GM18507 (cell line): ENCODE results near the gene HYAL1.
A peak's percentile ranks its signal among the peaks of the same experiment; 100 is the strongest.
"Not testable (repeated sequence)": the region's sequence is repeated elsewhere in the genome, so short reads cannot be mapped to it uniquely, and the experiment has no call there.

Source experiments
- DNase-seq: peaks from one replicate; pipeline ENCODE4 v3.0.0; 2011; ENCODE audit warnings: low read depth; ENCODE audit not compliant: insufficient read length; ENCODE audit errors: extremely low spot score
- FAIRE-seq: peaks from 2 replicates; lab custom pipeline; 2011; peaks lifted over from hg19 to GRCh38; lab: Jason Lieb, UNC

HYAL1 gene

DNA sequence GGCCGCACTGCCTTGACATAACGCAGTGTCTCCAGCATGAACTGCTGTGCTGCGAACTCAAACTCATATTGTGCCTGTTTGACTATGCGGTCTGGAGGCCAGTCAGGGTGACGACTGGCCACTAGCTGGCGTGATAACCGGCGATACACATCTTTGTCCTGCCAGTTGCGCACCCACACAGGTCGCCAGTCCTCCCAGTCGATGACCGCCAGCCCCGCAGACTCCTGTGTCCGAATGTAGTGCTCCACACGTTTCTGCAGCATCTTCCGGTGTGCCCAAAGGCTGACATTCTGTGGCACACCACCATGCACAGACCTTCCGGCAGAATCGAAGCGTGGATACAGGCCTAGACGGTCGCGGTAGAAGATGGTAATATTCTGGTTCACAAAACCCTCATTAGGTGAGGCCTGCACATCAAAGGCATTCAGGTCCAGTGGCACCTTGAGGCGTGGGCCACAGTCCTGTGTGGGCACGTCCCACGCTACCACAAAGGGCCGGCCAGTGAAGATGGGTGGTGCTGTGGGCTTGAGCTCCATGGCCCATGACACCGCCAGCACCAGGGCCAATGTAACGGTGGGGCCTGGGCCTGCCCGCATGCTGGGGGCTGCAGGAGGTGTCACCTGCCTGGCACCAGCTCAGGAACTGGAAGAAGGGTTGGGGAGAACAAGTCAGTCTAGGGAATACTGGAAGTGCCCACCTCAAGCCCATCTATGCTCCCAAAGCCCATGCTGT lies 16.7 kb upstream of the HYAL1 start:
- FAIRE-seq (no peak), DNase-seq (no peak)

DNA sequence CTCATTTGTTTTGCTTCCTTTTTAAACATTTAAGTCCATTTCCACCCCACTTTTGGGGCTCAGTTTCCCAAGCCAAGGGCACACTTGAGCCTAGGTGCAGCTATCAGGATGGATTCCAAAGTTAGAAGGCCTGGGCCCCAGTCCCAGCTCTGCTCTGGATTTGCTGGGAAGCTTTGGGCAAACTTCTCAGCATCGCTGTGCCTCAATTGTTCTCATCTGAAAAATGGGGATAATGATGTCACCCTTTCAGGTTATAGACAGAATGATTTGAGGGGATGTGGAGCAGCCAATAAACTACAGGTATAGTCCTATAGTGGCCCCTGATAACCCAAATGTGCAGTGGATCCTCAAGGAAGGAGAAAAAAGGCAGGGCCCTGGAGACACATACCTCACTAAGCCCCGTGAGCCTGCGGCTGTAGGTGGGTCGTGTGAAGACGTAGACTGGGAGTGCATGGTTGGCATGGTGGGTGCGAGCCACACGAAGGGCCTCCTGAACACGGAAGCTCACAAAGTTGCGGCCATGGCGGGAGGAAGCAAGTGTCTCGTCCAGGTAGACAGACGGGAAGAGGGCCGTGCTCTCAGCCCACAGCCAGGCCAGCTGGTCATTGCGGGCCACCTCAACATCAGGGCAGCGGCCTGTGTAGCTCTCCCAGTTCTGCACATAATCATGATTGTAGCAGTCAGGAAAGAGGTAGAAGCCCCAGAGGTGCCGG lies 16.0 kb upstream of the HYAL1 start:
- DNase-seq (no peak), FAIRE-seq (no peak)

DNA sequence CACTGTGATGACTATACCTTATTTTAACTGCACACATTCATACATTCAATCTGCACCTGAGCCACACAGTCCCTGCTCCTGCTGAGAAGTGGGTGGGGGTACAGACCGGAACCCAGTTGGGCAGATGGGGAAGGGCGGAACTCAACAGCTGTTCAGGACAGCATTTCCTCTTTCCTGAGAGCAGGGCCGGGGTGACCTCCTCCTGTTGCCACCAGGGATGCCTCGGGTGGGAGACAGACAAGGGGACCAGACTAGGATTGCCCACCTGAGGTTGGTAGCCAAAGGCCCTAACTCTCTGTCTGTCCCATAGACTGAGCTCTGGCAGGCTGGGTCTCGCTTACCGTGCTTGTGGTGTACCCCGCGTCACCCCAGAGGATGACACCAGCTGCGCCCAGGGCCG lies 15.2 kb upstream of the HYAL1 start:
- FAIRE-seq = no peak

DNA sequence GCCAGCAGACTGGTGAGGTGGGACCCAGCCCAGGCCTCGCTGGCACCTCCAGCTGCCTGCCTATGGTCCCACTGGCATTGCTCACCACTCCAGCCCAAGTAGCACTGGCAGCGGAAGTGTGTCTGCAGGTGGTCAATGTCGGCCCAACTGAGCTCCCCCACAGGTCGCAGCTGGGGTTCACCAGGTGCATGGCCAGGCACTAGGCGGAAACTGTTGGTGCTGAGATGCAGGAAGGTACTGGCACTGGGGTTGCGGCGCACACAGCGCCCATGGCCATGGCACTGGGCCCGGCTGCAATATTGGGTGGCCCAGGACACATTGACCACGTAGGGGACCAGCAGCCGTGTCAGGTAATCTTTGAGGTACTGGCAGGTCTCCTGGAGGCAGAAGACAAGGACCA lies 14.8 kb upstream of the HYAL1 start:
- DNase-seq (no peak), FAIRE-seq (no peak)

More for the DNA sequence above, 15.2 kb upstream of the HYAL1 start:
- no peak for DNase-seq

DNA sequence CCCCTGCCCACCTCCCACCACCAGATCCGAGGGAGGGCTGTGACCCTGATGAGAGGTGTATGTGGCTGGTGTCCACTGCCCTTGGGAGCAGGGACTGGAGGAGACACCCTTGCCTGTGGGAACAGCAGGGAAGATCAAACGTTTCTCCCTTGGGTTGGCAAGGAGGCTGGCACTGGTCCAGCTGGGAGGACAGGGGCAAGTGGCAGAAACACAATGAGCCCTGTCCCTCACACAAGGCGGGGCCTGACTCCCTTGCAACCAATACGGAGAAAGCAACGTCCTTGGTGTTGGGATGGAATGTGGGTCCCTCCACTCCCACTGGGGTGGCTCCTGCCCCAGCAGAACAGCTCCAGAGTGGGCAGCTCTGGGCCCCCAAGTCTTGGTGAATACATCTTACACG lies 13.9 kb upstream of the HYAL1 start:
- FAIRE-seq (no peak), DNase-seq (no peak)

DNA sequence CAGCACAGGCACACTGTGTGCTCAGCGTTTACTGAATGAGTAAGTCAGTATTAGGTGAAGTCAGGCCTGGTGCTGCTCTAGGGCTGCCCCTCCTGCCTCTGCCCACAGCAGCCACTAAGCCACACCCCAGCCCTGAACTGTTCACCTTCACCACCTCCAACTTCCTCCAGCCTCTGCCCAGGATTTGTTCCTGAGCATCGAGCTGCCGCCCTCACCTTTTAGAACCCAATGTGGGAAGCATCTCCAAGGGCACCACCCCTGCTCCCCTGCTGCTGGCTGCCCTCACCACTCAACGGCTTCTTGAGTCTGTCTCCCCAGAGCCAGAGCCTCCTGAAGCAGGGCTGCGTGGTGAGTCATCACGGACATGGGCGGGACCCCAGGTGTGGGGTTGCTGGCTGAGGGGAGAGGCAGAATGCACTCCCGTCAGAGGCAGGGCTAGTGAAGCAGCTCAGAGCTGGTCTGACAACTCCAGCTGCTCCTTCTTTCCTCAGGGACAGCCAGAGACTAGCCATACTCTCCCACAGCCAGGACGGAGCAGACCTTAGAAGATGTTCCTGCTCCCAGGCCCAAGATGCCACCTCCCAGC lies 13.4 kb upstream of the HYAL1 start:
- FAIRE-seq (no peak), DNase-seq (no peak)

DNA sequence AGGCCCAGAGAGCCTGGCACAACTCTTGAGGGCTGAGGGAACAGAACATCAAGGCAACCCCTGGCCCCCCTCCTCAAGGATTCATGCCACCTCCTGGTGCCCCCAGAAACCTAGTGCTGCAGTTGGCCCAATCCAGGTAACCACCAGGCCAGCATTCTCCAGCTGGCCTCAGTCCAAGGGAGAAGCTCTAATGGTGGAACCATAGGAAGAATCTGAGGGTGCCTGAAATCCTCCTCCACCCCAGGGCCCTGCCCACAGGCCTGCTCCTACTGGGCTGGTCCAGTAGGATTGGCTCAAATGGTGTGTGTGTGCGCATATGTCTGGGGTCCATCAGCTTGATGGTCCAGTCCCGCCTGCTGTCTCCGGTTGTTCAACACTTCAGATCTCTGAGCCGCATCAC lies 11.4 kb upstream of the HYAL1 start:
- no peak for FAIRE-seq

DNA sequence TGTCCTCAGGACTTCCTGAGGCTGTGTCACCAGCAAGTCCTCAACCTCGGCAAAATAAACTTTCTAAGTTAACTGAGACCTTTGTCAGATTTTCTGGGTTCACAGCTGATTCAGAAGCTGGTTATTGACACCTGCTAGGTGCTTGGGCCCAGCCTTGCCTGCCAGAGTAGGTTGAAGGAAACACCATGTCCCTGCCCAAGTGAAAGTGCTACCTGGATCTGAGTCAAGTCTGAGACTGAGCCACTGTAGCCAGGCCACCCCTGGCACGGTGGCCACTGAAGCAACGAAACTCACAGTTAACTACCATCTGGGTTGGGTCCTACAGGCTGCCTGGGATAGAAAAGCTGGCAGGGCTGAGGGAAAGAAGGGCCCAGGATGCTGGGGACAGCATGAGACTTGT lies 11.0 kb upstream of the HYAL1 start:
- no peak for FAIRE-seq
- DNase-seq = no peak

More for the DNA sequence above, 11.4 kb upstream of the HYAL1 start:
- DNase-seq = no peak

DNA sequence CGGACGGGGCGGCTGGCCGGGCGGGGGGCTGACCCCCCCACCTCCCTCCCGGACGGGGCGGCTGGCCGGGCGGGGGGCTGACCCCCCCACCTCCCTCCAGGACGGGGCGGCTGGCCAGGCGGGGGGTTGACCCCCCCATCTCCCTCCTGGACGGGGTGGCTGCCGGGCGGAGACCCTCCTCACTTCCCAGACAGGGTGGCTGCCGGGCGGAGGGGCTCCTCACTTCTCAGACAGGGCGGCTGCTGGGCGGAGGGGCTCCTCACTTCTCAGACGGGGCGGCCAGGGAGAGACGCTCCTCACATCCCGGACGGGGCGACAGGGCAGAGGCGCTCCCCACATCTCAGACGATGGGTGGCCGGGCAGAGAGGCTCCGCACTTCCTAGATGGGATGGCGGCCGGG lies 8.7 kb upstream of the HYAL1 start:
- not testable (repeated sequence) for DNase-seq, FAIRE-seq

DNA sequence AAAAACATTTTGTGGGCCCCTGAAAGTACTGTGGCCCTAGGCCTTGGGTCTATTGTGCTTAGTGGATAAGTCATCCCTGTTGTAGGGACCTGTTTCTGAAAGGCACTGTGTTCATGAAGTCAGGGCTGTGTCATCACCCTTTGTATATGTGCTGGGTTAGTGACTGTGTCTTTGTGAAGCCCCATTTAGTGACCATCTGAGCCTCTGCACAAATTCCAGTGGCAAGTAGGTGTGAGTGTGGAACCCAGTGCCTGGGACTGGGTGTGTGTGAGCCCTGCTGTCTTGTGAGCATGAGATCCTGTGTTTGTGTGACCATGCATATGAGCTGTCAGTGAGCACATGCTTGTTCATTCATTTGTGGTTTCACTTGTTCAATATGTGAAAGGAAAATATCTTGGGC lies 1.2 kb upstream of the HYAL1 start:
- FAIRE-seq (no peak), DNase-seq (no peak)

DNA sequence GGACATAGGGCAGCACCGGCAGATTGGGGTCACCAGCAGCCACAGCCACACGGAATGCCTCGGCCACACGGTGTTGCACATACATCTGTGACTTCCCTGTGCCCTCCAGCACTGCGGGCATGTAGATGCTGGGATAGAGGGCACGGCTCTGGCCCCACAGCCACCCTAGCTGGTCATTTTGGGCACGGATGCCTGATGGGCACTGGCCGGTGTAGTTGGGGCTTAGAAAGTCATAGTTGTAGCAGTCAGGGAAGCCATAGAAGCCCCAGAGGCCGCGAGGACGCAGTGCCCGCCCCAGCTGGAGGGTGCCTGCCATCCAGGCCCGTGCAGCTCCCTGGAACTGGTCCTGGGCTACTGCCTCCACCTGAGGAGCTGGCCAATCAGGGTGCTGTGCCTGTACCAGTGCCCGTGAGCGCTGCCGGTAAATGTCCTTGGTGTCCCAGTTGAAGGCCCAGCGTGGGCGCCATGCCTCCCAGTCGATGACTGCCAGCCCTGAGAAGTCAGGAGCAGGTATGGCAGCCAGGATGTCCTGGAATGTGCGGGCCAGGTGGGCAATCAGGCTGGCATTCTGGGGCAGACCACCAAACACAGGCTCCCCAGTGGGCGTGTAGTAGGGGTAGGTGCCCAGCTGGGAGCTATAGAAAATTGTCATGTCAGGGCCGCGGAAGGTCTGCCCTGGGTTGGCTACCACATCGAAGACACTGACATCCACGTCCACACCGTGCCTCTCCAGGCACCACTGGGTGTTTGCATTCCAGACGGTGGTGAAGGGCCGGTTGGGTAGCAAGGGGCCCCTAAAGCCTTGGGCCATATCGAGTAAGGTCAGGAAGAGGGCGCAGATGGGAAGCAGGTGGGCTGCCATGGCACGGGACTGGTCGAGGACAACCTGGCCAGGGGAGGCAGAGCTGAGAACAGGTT lies 1.0 kb downstream of the HYAL1 start:
- FAIRE-seq (no peak), DNase-seq (no peak)

DNA sequence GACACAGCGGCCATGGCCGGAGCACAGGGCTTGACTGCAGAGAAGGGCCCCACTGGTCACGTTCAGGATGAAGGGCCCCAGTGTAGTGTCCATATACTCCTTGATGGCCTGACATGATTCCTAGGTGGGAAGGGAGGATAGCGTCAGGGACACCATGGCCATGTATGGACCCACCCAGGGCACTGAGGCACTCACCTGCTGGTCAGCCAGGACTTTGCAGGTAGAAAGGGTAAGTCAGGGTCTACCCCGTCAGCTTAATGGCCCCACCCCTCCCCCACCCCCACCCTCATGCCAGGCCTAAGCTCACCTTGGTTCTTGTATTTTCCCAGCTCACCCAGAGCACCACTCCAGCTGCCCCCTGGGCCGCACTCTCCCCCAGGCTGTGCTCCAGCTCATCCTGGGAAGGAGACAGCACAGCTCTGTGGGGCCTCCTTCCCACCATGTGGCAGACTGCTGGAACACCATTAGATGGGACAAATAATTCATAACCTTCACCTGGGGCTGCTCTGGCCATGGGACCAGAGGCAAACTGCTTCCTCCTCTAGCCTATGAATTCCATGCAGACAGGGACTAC lies 2.6 kb downstream of the HYAL1 start:
- FAIRE-seq (no peak), DNase-seq (no peak)

DNA sequence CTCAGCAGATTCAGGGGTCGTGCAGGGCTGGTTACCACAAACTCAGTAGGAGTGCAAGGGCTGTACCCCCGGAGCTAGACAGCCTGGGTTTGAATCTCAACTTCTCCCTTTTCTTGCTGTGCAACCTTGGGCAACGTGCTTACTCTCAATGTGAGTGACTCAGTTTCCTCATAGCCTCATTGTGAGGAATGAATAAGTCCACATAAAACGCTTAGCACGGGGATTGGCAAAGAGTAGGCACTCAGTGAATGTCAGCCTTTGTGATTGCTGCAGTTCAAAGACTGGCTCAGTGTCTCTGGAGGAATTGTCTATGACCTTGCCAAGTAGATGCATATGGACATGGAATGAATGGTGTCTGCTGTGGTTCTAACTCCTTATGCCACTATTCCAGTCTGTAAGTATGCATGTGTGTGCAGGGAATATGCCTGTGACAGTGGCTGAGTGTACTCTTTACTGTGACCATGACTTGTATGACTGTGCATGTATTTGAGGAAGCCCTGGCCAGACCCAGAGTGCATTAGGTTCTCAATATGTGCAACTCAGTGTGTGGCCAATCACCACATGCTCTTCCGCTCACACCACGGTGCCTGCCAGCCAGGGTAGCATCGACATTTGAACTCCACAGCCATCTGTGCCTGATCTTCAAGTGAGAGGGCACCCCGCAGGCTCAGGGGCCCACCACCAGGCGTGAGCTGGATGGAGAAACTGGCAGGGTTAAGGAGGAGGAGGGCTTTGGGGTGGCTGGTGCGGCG lies 3.3 kb downstream of the HYAL1 start:
- DNase-seq (no peak), FAIRE-seq (no peak)

DNA sequence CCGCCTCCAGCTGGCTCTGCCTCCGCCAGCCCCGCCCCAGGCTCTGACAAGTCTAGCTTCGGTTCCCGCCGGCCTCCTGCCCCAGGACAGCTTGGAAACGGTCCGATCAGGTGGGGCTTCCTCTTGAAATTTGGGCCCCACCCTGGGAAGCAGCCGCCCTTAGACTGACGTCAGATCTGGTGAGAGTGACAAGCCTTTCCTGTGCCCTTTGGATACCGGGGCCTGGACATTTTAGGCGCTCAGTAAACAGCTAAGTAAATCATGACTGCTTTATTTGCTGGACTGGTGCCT lies 3.8 kb downstream of the HYAL1 start:
- no peak for FAIRE-seq
- DNase-seq = no peak

DNA sequence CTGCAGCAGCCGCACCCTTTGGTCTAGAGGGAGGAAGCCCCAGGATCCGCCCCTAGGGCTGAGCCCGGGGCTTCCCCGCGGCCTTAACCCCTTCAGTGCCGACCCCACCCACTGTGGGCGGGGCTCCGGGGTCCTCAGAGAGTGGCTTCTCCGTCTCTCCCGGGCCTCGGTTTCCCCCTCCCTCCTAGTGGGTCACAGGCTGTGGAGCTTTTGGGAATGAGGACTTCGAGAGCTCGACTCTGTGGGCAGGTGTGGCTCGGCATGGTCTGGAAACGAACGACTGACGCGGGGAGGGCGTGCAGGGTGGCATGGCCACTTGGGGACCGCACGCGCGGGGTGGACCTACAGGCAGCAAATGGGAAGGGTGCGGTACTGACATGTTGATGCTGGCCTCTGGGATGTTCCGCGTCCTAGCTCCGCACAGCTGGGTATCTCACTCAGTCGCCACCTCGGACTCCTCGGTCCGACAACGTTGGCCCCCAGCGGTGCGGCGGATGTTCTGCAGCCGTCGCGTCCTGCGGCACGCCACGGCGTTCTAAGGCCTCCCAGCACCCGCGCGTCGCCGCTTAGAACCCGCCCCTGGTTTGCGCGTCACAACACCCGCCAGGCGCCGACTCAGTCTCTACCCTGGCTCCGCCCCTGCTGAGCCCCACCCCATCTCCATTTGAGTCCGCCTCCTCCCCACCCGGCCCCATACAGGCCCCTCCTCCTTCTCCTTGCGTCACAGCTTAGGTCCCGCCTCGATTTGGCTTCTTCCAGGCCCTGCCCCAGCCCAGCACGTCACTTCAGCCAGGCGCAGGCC lies 4.3 kb downstream of the HYAL1 start, which contains the start of the genes HYAL3 and NAA80:
TSS of gene HYAL3 (minus strand) at position 570 of the 802 bp plus-strand sequence. CDS start 3,803 bp downstream, outside the sequence.
TSS of gene NAA80 (minus strand) at position 570 of the 802 bp plus-strand sequence. CDS start 1,942 bp downstream, outside the sequence.
- DNase-seq (peak; percentile 95), FAIRE-seq (peak; percentile 100)

DNA sequence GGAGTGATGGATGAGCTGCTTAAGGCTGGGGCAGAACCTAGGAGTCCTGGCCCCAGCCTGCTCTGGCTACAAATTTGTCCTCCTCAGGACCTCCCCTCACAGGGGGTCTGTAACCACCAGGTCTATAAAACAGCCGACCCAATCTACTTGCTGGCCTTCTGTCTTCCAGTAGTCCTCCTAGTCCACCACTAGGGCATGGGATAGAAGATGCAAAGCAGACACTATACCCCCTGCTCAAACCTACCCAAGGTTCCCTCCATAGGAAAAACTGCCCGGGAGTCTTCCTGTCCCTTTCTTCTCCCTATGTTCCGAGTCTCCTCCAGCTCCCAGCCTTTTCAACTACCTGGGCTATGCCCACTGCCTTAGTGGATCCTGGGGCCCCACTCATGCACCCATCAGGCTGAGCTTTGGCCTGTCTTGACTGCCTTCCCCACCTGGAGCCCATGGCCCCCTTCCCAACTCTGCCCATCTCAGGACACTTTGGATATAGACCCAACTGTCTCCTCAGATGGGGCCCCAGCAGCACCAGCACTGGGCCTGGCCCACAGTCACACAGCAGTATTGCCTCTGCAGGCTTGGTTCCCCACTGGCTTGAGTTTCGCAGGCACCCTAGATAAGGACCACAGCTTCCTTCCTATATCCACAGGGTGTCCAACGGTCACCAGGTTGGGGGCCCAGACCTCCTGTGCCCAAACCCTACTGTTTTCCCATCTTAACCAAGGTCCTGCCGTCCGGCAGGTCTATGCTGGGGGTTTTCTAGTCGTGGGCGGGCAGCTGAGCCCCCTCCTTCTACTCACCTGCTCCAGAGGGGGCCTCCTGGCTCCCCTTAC lies 5.3 kb downstream of the HYAL1 start:
- DNase-seq (no peak), FAIRE-seq (no peak)

DNA sequence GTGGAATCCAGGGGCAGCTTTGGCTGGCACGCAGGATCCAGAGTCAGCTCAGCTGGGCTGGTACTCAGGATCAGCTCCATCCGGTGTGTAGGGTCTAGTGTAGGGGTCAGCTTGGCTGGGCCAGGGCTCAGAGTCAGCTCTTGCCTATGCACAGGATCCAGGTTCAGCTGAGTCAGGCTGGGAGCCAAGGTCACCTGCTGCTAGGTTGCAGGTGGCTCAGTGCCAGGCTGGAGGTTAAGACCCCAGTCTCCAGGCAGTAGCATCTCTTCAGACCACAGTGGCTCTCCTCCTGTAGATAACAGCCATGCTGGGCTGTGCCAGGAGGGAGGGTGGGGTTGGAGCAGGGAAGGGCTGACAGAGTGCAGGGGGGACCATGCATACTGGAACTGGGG lies 6.0 kb downstream of the HYAL1 start:
- no peak for DNase-seq
- no peak for FAIRE-seq
